DOHH2 (cell line): ENCODE results near the gene ECT2.

ENCODE experiments used
- CTCF ChIP-seq: fragments of 200-600 bp; sonication (generic); IDR thresholded peaks from one replicate; pipeline ENCODE4 v1.5.1; 2014; ENCODE audit warnings: antibody characterized with exemption, mild to moderate bottlenecking, low read depth, low read length; ENCODE audit not compliant: poor library complexity, severe bottlenecking
- EZH2phosphoT487 ChIP-seq: fragments of 200-600 bp; sonication (generic); IDR thresholded peaks from 2 replicates; pipeline ENCODE4 v1.6.1; 2017; ENCODE audit warnings: borderline replicate concordance, mild to moderate bottlenecking, antibody characterized with exemption, low read length, moderate library complexity, mixed read lengths

- TF ChIP-seq CTCF (no peak), EZH2phosphoT487 (no peak)
These were observed 16.3 kb downstream of the ECT2 start for GRCh38 chr3:172766718-172767405.
